Smooth muscle cell (in vitro differentiated cells): ENCODE measurements around the gene ITPKB. TPM values are rescaled to one million over a fixed set of nuclear protein-coding genes. Genes with fewer than 3 reads are reported as not detected.

Experiments
- DNase-seq: peaks from one replicate; lab custom pipeline; 2025; ENCODE audit not compliant: unreplicated experiment; lab: John Stamatoyannopoulos, UW
- H2AFZ ChIP-seq: fragments of 200-600 bp; sonication (generic); 2 replicates; pipeline ENCODE4 v1.6.0; 2016; ENCODE audit warnings: antibody characterized with exemption, low read depth, mild to moderate bottlenecking
- H3F3A ChIP-seq: fragments of 200-600 bp; sonication (generic); 2 replicates; pipeline ENCODE4 v1.6.0; 2017; ENCODE audit warnings: antibody characterized with exemption, low read depth
- H3K27ac ChIP-seq: fragments of 200-600 bp; sonication (generic); 2 replicates; pipeline ENCODE4 v1.5.1; 2016; ENCODE audit warnings: low read depth, mild to moderate bottlenecking
- H3K27me3 ChIP-seq: fragments of 200-600 bp; sonication (generic); 2 replicates; pipeline ENCODE4 v1.6.1; 2016; ENCODE audit warnings: low read depth, mild to moderate bottlenecking
- H3K36me3 ChIP-seq: fragments of 200-600 bp; sonication (generic); 2 replicates; pipeline ENCODE4 v1.5.1; 2016; ENCODE audit warnings: low read depth
- H3K4me1 ChIP-seq: fragments of 200-600 bp; sonication (generic); 2 replicates; pipeline ENCODE4 v1.5.1; 2016; ENCODE audit warnings: low read depth
- H3K4me2 ChIP-seq: fragments of 200-600 bp; sonication (generic); 2 replicates; pipeline ENCODE4 v1.6.0; 2016; ENCODE audit warnings: mild to moderate bottlenecking
- H3K4me3 ChIP-seq: fragments of 200-600 bp; sonication (generic); 2 replicates; pipeline ENCODE4 v1.5.1; 2016; ENCODE audit warnings: mild to moderate bottlenecking
- H3K79me2 ChIP-seq: fragments of 200-600 bp; sonication (generic); 2 replicates; pipeline ENCODE4 v1.6.0; 2016; ENCODE audit warnings: low read depth, mild to moderate bottlenecking
- H3K9ac ChIP-seq: fragments of 200-600 bp; sonication (generic); 2 replicates; pipeline ENCODE4 v1.6.0; 2016; ENCODE audit warnings: low read depth
- H3K9me3 ChIP-seq: fragments of 200-600 bp; sonication (generic); replicated peaks from 2 replicates; pipeline ENCODE4 v1.5.1; 2016; ENCODE audit warnings: low read depth
- H4K20me1 ChIP-seq: fragments of 200-600 bp; sonication (generic); 2 replicates; pipeline ENCODE4 v1.6.0; 2016; ENCODE audit warnings: low read depth
- CTCF ChIP-seq: fragments of 200-600 bp; sonication (generic); IDR thresholded peaks from 2 replicates; pipeline ENCODE4 v1.5.1; 2017; ENCODE audit warnings: borderline replicate concordance, mild to moderate bottlenecking, antibody characterized with exemption; ENCODE audit not compliant: insufficient read depth, poor library complexity, severe bottlenecking
- WGBS: methylation state at CpG from one replicate; pipeline ENCODE4 v1.1.7; 2016; ENCODE audit warnings: low lambda C conversion rate; 5-methylcytosine and 5-hydroxymethylcytosine counted together
- polyA plus RNA-seq: library from polyadenylated mRNA; unstranded; fragments of >200 nt; fragmentation: Nextera tagmentation; extraction: Ambion mirVana; gene quantifications from 2 replicates; pipeline ENCODE4 v1.2.1, GENCODE V29; 2016
- total RNA-seq: library from RNA; depleted of rRNA; stranded (reverse); fragments of >200 nt; gene quantifications from 2 replicates; pipeline ENCODE4 v1.2.3, GENCODE V29; 2014

The ITPKB gene
- total and polyA plus RNA-seq, 2 experiments from 2014 or later = 8.9 to 11.4 TPM

GRCh38 chr1:226596531-226597165 is 142.4 kb downstream of the ITPKB start:
- Histone ChIP-seq H2AFZ (no peak overlapping the region), H3K4me1 (no peaks in the 10 kb centered on the region), H3K36me3 (no peaks in the 10 kb centered on the region), H3K9me3 (no peaks in the 10 kb centered on the region), H3K4me2 (no peak overlapping the region), H3K79me2 (no peaks in the 10 kb centered on the region), H4K20me1 (no peaks in the 10 kb centered on the region), H3F3A (no peaks in the 10 kb centered on the region), H3K27me3 (no peaks in the 10 kb centered on the region), H3K27ac (no peak overlapping the region), H3K9ac (no peak overlapping the region), H3K4me3 (no peak overlapping the region)
- 89% methylated on average over 16 of the region's 16 CpGs for WGBS
- no peak for TF ChIP-seq CTCF
- DNase-seq = no peak

GRCh38 chr1:226593541-226593940 is 145.5 kb downstream of the ITPKB start:
- no peak overlapping the region for H3K9ac ChIP-seq
- H3K4me1 ChIP-seq = no peaks in the 10 kb centered on the region
- 89% methylated on average over 8 of the region's 8 CpGs for WGBS
- H3K9me3 ChIP-seq = no peaks in the 10 kb centered on the region
- H3K27me3 ChIP-seq = no peaks in the 10 kb centered on the region
- no peaks in the 10 kb centered on the region for H4K20me1 ChIP-seq
- no peak overlapping the region for H3K4me3 ChIP-seq
- no peak for TF ChIP-seq CTCF
- H3K27ac ChIP-seq = no peak overlapping the region
- H2AFZ ChIP-seq = no peak overlapping the region
- no peaks in the 10 kb centered on the region for H3K36me3 ChIP-seq
- no peak for DNase-seq
- H3K4me2 ChIP-seq = no peak overlapping the region
- H3K79me2 ChIP-seq = no peaks in the 10 kb centered on the region
- no peaks in the 10 kb centered on the region for H3F3A ChIP-seq

- WGBS = 80% methylated on average over 7 of the region's 7 CpGs
- no peak for DNase-seq
- H4K20me1 ChIP-seq = no peaks in the 10 kb centered on the region
Measured at GRCh38 chr1:226590614-226591013, 148.5 kb downstream of the ITPKB start.

More at GRCh38 chr1:226590614-226591013, 148.5 kb downstream of the ITPKB start:
- TF ChIP-seq CTCF = no peak
- Histone ChIP-seq H3K9ac (no peak overlapping the region), H3K9me3 (no peaks in the 10 kb centered on the region), H2AFZ (no peak overlapping the region), H3K4me2 (no peak overlapping the region), H3K27ac (no peak overlapping the region), H3K36me3 (no peaks in the 10 kb centered on the region), H3K27me3 (no peaks in the 10 kb centered on the region), H3F3A (no peaks in the 10 kb centered on the region), H3K4me1 (no peaks in the 10 kb centered on the region), H3K79me2 (no peaks in the 10 kb centered on the region), H3K4me3 (no peak overlapping the region)
